Suprapubic skin (tissue), 3 donors: ENCODE data around the gene RAB31.

Experiments
- EP300 ChIP-seq: sonication (generic); formaldehyde crosslinking; IDR thresholded peaks from one replicate; pipeline ENCODE4 v1.6.1; 2017; ENCODE audit warnings: antibody characterized with exemption
- POLR2A ChIP-seq, 2 donors: fragments of 450-650 bp; IDR thresholded peaks; one replicate each; pipeline ENCODE4 v1.6.1; 2017; ENCODE audit warnings: antibody characterized with exemption in 2 of 2, mild to moderate bottlenecking in 2 of 2, moderate library complexity in 2 of 2
- TF ChIP-seq, protein P1 (sequence below), 2 donors: fragments of 200-600 bp in 1 of 2; fragments of 450-650 bp in 1 of 2; sonication (generic) in 1 of 2; IDR thresholded peaks; one replicate each; pipeline ENCODE4 v1.5.1; 2016 to 2019; ENCODE audit warnings: antibody characterized with exemption in 2 of 2, mild to moderate bottlenecking in 1 of 2, moderate library complexity in 1 of 2

DNA sequence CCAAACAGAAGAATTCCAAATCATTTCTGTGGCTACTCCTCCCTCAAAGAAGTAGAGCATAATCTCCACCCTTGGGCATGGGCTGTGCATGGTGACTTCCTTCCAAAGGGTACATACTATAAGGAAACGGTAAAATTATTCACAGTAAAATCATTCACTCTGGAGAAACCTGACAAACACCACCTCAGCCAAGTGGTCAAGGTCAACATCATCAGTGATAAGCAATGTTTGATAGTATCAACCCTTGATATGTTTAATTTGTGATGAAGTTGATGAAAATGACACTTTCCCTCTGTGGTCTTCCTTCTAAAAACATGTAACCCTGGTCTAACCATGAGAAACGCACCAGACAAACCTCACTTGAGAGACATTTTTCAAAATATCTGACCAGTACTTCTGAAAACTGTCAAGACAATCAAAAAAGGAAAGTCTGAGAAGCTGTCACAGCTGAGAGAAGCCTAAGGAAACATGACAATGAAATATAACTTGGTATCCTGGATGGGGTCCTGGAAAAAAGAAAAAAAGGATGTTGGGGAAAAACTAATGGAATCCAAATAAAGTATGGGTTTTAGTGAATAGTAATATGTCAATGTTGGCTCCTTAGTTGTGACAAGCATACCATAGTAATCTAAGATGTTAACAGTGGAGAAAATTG, 168.2 kb downstream of the RAB31 start:
- no peak for TF ChIP-seq POLR2A (IDR thresholded peaks at IDR 0.05)
- TF ChIP-seq, protein P1, sequence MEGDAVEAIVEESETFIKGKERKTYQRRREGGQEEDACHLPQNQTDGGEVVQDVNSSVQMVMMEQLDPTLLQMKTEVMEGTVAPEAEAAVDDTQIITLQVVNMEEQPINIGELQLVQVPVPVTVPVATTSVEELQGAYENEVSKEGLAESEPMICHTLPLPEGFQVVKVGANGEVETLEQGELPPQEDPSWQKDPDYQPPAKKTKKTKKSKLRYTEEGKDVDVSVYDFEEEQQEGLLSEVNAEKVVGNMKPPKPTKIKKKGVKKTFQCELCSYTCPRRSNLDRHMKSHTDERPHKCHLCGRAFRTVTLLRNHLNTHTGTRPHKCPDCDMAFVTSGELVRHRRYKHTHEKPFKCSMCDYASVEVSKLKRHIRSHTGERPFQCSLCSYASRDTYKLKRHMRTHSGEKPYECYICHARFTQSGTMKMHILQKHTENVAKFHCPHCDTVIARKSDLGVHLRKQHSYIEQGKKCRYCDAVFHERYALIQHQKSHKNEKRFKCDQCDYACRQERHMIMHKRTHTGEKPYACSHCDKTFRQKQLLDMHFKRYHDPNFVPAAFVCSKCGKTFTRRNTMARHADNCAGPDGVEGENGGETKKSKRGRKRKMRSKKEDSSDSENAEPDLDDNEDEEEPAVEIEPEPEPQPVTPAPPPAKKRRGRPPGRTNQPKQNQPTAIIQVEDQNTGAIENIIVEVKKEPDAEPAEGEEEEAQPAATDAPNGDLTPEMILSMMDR (IDR thresholded peaks at IDR 0.05), result no peak
- no peak for TF ChIP-seq EP300
